ENCODE results near the gene ARHGEF16.

The ARHGEF16 gene

DNA sequence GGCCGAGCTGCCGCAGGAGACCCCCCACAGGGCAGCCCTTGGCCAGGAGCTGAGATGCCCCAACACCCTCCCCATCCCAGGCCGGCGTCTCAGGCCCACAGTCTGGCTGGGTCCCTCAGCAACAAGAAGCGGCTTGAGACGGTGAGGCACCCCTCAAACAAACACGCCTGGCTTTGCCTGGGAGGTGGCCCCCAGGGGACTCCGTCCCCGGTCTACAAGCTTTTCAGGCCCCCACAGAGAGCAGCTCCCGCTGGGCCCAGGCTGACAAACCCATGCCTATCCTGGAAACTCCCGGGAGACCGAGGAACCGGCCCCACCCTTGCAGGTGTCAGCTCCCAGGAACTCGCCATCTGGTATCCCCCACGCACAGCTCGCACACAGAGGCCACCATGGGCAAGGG, 67.0 kb downstream of the ARHGEF16 start:
- no peak for DNase-seq

DNA sequence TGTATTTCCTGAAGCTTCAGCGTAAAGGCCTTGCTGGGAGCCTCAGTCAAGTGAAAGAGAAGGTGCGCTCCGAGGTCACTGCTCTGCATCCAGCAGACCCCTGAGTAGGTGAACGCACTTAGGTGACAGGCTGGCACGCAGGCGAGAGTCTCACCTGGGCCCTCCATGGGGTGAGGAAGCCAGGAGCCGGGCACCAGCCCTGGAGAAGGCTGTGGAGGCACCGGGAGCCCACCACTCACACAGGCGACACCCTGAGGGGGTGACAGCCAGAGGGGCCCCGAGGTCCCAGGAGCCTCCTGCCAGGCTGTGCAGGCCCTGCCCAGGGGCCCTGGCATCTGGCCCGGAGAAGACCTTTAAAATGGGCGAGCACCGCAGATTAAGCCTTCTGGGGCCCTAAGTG, 67.6 kb downstream of the ARHGEF16 start:
- no peak for DNase-seq

DNA sequence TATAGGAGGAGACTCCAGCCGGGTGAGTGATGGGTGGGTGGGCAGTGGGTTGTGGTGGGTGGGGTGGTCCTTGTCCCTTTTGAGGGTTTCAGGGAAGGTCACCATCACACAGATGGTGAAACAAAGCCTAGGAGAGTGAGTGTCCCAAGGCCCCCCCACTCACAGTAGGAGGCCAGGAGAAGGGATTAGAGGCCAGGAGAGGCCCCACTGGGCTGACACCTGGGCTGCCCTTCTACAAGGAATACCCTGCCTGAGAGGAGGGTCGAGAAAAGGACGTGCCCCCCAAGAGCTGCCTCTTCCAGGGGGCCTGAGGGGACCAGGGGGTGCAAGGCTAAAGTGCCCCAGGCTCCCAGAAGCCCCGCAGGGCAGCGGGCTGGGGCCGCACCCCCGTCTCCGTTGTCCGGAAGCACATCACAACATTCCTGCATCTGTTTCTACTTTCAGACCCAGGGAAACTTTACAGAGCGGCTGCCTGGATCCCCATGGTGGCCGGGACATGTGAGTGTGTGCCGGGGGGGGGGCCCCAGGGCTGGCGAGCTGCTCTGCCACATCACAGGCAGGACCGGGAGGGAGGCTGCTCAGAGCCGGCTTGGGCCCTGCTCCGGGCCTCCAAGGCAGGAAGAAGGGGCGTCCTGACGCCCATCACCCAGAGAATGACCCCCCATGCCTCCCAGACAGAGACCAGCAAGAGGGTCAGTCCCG, 68.2 kb downstream of the ARHGEF16 start:
- no peak for DNase-seq

- no peak for DNase-seq
Observed at GRCh38 chr1:3523980-3524379, 69.5 kb downstream of the ARHGEF16 start.

DNA sequence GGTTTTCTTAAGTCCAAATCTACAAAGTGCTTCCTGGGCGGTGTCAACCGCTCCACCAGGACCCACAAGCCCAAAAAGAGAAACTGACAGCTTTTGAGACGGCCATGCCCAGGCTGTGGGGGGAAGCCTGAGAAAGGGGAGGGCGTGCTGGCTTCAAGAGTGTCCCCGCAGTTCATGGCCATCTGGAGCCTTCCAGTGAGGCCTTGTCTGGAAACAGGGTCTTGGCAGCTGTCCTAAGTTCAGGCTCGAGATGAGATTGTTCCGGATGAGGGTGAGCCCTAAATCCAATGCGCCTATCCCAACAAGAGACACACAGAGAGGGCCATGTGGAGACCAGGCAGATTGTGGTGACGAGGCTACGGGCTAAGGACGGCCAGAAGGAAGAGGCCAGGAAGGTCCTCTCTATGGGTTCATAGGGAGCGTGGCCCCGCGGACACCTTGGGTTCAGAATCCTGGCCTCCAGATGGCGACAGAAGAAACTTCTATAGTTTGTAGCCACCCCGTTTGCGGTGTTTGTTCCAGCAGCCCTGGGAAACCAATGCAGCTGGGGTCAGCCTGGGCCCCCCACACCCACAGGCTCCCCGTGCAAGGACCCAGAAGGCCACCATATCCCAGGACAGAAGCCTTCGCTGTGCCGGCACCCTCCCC, 70.2 kb downstream of the ARHGEF16 start:
- DNase-seq: no peak

- no peak for DNase-seq
Observed at GRCh38 chr1:3525551-3526482, 71.4 kb downstream of the ARHGEF16 start.

DNA sequence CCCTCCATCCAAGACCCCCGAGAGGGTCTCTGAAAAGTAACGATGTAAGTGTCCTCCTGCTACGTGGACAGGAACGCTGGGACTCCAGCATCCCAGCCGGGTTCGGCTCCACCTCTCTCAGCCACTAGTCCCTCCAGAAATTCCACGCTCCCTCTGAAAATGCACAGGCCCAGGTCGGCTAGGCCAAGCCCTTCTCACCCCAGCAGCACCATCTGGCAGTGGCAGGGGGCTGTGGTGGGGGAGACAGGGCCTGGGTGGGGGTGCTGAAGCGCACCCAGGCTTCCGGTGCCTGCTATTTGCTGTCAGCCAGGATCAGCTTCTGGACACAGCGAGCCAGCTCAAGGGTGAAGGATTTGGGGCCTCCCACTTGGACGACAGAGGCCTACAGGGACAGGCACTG, 73.3 kb downstream of the ARHGEF16 start:
- no peak for DNase-seq

DNA sequence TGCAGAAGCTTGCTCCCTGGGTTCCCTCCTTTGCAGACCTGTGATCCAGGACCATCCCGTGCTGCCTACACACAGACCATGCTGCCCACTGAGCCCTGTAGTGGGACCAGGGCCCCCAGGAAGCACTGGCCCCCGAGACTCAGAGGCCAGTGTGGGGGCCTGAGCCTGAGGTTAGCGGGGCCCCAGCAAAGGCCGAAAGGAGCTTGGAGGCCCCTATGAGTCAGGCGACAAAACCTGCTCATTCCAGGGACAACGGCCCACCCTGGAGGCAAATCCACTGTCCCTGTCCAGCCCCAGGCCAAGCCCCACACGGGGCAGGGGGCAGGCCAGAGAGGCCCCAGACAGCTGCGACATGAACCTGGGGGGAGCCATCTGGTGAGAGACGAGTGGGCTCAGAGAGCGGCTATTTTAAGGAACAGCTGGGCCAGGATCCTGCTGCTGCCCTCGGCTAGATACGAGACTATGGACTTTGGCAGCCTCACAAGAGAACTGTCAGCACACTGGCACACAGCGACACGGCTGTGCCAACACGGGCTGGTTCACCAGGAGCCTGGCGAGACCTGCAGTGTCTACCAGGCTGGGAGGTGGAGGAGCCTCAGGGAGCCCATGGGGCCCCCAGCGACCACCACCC, 74.7 kb downstream of the ARHGEF16 start:
- no peak for DNase-seq

DNA sequence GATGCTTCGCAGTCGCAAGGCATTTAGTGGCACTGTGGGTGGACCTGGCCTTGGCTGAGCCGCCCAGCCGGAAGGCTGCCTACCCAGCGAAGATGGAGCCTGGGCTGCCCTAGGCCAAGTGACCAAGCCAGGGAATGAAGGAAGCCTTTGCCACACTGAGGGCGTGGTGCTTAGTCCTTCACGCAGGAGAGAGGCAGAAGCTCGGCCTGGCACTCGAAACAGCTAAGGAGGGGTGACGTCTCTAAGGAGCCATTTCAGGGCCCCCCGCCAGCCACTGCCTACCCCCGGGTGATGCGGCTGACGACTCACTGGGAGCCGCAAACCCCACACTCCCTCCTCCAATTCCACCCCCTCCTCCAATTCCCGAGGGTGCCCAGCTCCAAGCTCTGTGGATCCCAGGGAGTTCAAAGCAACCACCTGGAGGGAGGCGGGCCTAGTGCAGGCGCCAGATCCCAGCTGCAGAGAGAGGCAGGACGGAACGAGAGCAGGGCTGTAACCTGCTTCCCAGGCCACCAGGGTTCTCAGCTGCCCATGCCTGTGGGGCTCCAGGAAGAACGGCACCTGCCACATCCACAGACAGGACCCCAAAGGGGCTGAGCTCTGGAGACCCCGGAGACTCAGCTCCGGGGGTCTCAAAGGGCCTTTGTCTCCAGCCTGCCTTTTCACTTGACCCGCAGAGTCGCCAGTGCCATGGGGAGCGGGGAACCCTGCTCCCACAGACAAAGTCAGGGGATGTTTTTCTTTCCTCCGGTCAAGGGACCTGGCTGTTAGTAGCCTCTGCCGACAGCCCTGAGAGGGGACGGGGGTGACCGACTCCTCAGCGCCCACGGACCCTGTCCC, 75.8 kb downstream of the ARHGEF16 start:
- peak; percentile 10 for DNase-seq
